Measurements from ENCODE around the gene PHF10. TPM values are rescaled to one million over a fixed set of nuclear protein-coding genes. Genes with fewer than 3 reads are reported as not detected.

The PHF10 gene
- total and polyA plus RNA-seq, 2 experiments from 2014 or later, result 5.9 to 10.7 TPM

GRCh38 chr6:169763881-169764280 lies 39.6 kb upstream of the PHF10 start:
- Histone ChIP-seq H3K9ac (no peak overlapping the region), H4K20me1 (ENCODE audit: insufficient read depth) (no peaks in the 10 kb centered on the region), H3K9me2 (ENCODE audit: insufficient read depth) (no peaks in the 10 kb centered on the region), H3F3A (ENCODE audit: insufficient read depth) (no peaks in the 10 kb centered on the region), H3K36me3 (ENCODE audit: low read depth) (peaks cover 17% of the 10 kb centered on the region; the same call in 1 of the 2 replicates), H3K4me2 (ENCODE audit: unreplicated experiment) (no peak overlapping the region), H3K4me1 (ENCODE audit: insufficient read depth) (no peaks in the 10 kb centered on the region), H3K27me3 (replicated peaks; ENCODE audit: insufficient read depth) (no peaks in the 10 kb centered on the region), H3K27ac (no peak overlapping the region), H3K9me3 (ENCODE audit: low read depth) (no peaks in the 10 kb centered on the region), H3K79me2 (ENCODE audit: insufficient read depth) (no peaks in the 10 kb centered on the region), H3K4me3 (no peak overlapping the region), H2AFZ (no peak overlapping the region)
- in situ Hi-C loops (cut with MboI), result no loop called here
- 80 to 82% methylated on average over 10 of the region's 10 CpGs for WGBS, 2 experiments (ENCODE audit: low coverage in 1 of 2, low lambda C conversion rate in 2 of 2, missing lambda C conversion rate in 2 of 2)
- TF ChIP-seq EZH2 (IDR thresholded peaks at IDR 0.05; ENCODE audit: insufficient read depth, poor library complexity, severe bottlenecking) (no peak), EZH2phosphoT487 (IDR thresholded peaks at IDR 0.05; ENCODE audit: insufficient read depth, low read depth) (no peak)
- no peak for DNase-seq

GRCh38 chr6:169763308-169763707 lies 39.0 kb upstream of the PHF10 start:
- 86 to 91% methylated on average over 10 of the region's 10 CpGs for WGBS, 2 experiments (ENCODE audit: low coverage in 1 of 2, low lambda C conversion rate in 2 of 2, missing lambda C conversion rate in 2 of 2)

GRCh38 chr6:169755162-169755561 lies 30.9 kb upstream of the PHF10 start:
- H3K9me2 ChIP-seq (ENCODE audit: insufficient read depth), result no peaks in the 10 kb centered on the region
- no peak for DNase-seq
- no peaks in the 10 kb centered on the region for H4K20me1 ChIP-seq (ENCODE audit: insufficient read depth)
- H3K27ac ChIP-seq, result no peak overlapping the region
- no peaks in the 10 kb centered on the region for H3K9me3 ChIP-seq (ENCODE audit: low read depth)
- H3K27me3 ChIP-seq (replicated peaks; ENCODE audit: insufficient read depth), result no peaks in the 10 kb centered on the region
- peaks cover 7% of the 10 kb centered on the region; the same call in 1 of the 2 replicates for H3K36me3 ChIP-seq (ENCODE audit: low read depth)
- H2AFZ ChIP-seq, result no peak overlapping the region
- no peak overlapping the region for H3K4me3 ChIP-seq
- WGBS, 2 experiments (ENCODE audit: low coverage in 1 of 2, low lambda C conversion rate in 2 of 2, missing lambda C conversion rate in 2 of 2), result 86 to 87% methylated on average over 6 of the region's 6 CpGs
- no peaks in the 10 kb centered on the region for H3F3A ChIP-seq (ENCODE audit: insufficient read depth)
- in situ Hi-C loops (cut with MboI), result no loop called here
- H3K79me2 ChIP-seq (ENCODE audit: insufficient read depth), result peaks cover 25% of the 10 kb centered on the region
- no peak overlapping the region for H3K9ac ChIP-seq
- peaks cover 14% of the 10 kb centered on the region for H3K4me1 ChIP-seq (ENCODE audit: insufficient read depth)
- no peak overlapping the region for H3K4me2 ChIP-seq (ENCODE audit: unreplicated experiment)
- TF ChIP-seq EZH2 (IDR thresholded peaks at IDR 0.05; ENCODE audit: insufficient read depth, poor library complexity, severe bottlenecking) (no peak), EZH2phosphoT487 (IDR thresholded peaks at IDR 0.05; ENCODE audit: insufficient read depth, low read depth) (no peak)

More at GRCh38 chr6:169763308-169763707, 39.0 kb upstream of the PHF10 start:
- H3K4me3 ChIP-seq, result no peak overlapping the region
- no peak for DNase-seq
- H4K20me1 ChIP-seq (ENCODE audit: insufficient read depth), result no peaks in the 10 kb centered on the region
- H3K4me1 ChIP-seq (ENCODE audit: insufficient read depth), result no peaks in the 10 kb centered on the region
- TF ChIP-seq EZH2 (IDR thresholded peaks at IDR 0.05; ENCODE audit: insufficient read depth, poor library complexity, severe bottlenecking) (no peak), EZH2phosphoT487 (IDR thresholded peaks at IDR 0.05; ENCODE audit: insufficient read depth, low read depth) (no peak)
- H3K36me3 ChIP-seq (ENCODE audit: low read depth), result peaks cover 17% of the 10 kb centered on the region; the same call in 1 of the 2 replicates
- H3K9me3 ChIP-seq (ENCODE audit: low read depth), result no peaks in the 10 kb centered on the region
- H3K79me2 ChIP-seq (ENCODE audit: insufficient read depth), result no peaks in the 10 kb centered on the region
- H3K27ac ChIP-seq, result no peak overlapping the region
- H3K9ac ChIP-seq, result no peak overlapping the region
- no peak overlapping the region for H2AFZ ChIP-seq
- H3K27me3 ChIP-seq (replicated peaks; ENCODE audit: insufficient read depth), result no peaks in the 10 kb centered on the region
- H3F3A ChIP-seq (ENCODE audit: insufficient read depth), result no peaks in the 10 kb centered on the region
- H3K4me2 ChIP-seq (ENCODE audit: unreplicated experiment), result no peak overlapping the region
- H3K9me2 ChIP-seq (ENCODE audit: insufficient read depth), result no peaks in the 10 kb centered on the region
- in situ Hi-C loops (cut with MboI), result no loop called here

- Histone ChIP-seq H3K27me3 (replicated peaks; ENCODE audit: insufficient read depth) (no peaks in the 10 kb centered on the region), H3F3A (ENCODE audit: insufficient read depth) (0 out of 2 replicates have a peak, but pooled peaks cover 4% of the 10 kb centered on the region), H3K4me1 (ENCODE audit: insufficient read depth) (peaks cover 17% of the 10 kb centered on the region), H3K9me2 (ENCODE audit: insufficient read depth) (no peaks in the 10 kb centered on the region), H4K20me1 (ENCODE audit: insufficient read depth) (no peaks in the 10 kb centered on the region), H3K27ac (peak overlapping the region; percentile 92), H3K9ac (peak overlapping the region; percentile 97), H3K4me2 (ENCODE audit: unreplicated experiment) (peak overlapping the region; percentile 90), H3K79me2 (ENCODE audit: insufficient read depth) (peaks cover 31% of the 10 kb centered on the region), H3K4me3 (peak overlapping the region; percentile 86), H3K9me3 (ENCODE audit: low read depth) (no peaks in the 10 kb centered on the region), H3K36me3 (ENCODE audit: low read depth) (0 out of 2 replicates have a peak, but pooled peaks cover 4% of the 10 kb centered on the region), H2AFZ (peak overlapping the region; percentile 88)
- TF ChIP-seq EZH2phosphoT487 (IDR thresholded peaks at IDR 0.05; ENCODE audit: insufficient read depth, low read depth) (no peak), EZH2 (IDR thresholded peaks at IDR 0.05; ENCODE audit: insufficient read depth, poor library complexity, severe bottlenecking) (no peak)
- peak; percentile 49 for DNase-seq
- WGBS, 2 experiments (ENCODE audit: low coverage in 1 of 2, low lambda C conversion rate in 2 of 2, missing lambda C conversion rate in 2 of 2), result 0 to 3% methylated on average over 18 to 19 of the region's 19 CpGs
- in situ Hi-C loops (cut with MboI), result no loop called here
These were observed 27.8 kb upstream of the PHF10 start for GRCh38 chr6:169752074-169752623.

Data from GM23248 (cell line).